Measurements from ENCODE around the gene NOMO2.
"Not testable (repeated sequence)": the region's sequence is repeated elsewhere in the genome, so short reads cannot be mapped to it uniquely, and the experiment has no call there.

The NOMO2 gene

GRCh38 chr16:18498430-18498829, 63.5 kb downstream of the NOMO2 start:
- DNase-seq: not testable (repeated sequence)

DNA sequence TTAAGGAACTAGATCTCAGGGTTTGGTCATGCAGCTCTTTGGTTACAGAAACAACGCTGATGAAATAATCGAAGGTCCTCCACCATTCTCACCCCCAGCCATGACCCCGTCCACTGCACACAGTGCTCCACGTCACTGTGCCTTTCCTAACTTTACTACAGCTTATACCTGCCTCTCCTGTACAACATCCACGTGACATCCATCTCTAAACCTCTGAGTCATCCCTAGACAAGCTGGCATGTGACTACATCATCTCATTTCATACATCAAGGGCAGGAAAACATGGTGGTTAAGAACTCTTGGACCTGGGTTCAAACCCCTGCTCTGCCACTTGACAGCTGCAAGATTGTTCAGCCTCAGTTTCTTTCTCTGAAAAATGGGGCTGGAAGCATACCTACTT, 64.9 kb downstream of the NOMO2 start:
- not testable (repeated sequence) for DNase-seq

DNA sequence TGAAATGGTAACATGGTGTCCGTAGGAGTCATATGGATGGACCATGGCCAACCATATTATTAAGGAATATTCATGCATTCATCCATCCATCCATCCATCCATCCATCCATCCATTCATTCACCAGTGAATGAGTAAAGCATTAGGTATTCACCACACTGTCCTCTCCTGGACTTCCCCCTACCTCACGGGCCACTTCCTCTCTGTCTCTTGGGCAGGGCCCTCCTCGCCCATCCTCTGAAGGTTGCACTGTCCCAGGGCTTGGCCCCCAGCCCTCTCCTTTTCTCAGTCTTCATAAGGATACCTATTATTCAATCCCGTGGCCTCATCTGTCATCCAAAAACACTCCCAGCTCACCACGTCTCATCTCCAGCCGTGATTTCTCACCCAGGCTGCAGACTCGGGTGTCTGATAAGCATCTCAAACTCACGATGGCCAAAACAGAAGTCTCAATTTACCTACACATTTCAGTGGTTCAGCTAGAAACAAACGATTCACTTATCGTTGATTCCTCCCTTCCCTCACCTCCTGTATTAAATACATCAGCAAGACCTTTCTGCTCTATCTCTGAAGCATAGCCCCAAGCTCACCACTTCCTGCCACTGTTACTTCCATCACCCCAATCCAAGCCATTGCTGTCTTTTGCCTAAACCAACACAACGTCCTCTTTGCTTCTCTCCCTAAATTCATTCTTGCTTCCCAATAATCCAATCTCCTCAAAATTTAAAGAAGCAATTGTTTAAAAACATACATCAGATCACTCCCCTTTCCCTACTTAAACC, 69.6 kb downstream of the NOMO2 start:
- not testable (repeated sequence) for DNase-seq

GRCh38 chr16:18436025-18436424, 125.9 kb downstream of the NOMO2 start:
- not testable (repeated sequence) for DNase-seq

DNA sequence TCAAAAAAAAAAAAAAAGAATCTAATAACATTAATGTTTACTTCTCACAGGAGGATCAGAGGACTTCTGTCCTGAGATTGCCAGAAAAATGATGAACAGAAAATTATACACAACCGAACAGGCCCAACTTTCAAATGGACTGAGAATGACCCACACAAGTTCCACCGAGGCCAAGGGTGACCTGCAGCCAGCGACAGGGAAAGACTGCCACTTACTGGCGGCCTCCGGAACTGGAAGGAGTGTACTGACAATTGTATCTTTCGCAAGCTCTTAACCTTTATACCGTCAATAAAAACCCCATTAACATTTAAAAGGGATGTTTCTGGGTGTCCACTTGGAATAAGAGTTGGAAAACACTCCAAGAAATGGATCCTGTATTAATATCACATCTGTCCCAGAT, 146.1 kb downstream of the NOMO2 start:
- DNase-seq: not testable (repeated sequence)

DNA sequence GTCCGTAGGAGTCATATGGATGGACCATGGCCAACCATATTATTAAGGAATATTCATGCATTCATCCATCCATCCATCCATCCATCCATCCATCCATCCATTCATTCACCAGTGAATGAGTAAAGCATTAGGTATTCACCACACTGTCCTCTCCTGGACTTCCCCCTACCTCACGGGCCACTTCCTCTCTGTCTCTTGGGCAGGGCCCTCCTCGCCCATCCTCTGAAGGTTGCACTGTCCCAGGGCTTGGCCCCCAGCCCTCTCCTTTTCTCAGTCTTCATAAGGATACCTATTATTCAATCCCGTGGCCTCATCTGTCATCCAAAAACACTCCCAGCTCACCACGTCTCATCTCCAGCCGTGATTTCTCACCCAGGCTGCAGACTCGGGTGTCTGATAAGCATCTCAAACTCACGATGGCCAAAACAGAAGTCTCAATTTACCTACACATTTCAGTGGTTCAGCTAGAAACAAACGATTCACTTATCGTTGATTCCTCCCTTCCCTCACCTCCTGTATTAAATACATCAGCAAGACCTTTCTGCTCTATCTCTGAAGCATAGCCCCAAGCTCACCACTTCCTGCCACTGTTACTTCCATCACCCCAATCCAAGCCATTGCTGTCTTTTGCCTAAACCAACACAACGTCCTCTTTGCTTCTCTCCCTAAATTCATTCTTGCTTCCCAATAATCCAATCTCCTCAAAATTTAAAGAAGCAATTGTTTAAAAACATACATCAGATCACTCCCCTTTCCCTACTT, 152.2 kb downstream of the NOMO2 start:
- DNase-seq: not testable (repeated sequence)

GRCh38 chr16:18401851-18402657, 159.8 kb downstream of the NOMO2 start:
- not testable (repeated sequence) for DNase-seq

GRCh38 chr16:18401159-18401558, 160.7 kb downstream of the NOMO2 start:
- not testable (repeated sequence) for DNase-seq

GRCh38 chr16:18394363-18394762, 167.5 kb downstream of the NOMO2 start:
- DNase-seq: not testable (repeated sequence)

DNA sequence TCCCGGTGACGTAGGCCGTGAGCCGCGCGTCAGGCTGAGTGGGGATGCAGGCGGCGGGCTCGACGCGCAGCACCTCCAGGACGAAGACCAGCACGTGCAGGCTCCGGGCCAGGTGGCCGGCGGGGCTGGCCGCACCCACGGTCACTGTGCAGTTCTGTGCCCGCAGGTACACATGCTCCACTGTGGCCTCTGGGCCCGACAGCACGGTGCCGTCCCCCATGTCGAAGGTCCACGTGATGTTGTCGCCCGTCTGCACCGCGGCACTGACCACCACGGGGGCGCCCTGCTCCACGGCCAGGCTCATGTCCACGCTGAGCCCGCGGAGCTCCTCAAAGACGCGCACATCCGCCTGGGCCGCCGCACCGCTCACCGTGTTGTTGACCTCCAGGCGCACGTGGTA, 174.1 kb downstream of the NOMO2 start:
- not testable (repeated sequence) for DNase-seq

DNA sequence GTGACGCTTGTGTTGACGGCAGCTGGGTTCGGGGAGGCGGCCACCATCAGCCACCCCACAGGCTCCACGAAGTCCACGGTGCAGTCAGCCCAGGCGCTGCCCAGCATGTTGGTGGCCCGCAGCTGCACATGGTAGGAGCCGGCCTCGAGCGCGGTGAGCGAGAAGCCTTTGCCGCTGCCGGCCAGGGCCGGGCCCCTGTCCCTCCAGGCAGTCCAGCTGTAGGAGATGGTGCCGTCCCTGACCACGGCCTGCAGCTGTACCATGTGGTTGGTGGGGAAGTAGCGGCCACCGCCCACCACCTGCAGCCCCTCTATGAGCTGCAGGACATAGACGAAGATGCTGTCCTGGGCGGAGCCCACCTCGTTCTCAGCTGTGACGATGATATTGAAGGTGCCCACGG, 175.4 kb downstream of the NOMO2 start:
- DNase-seq: not testable (repeated sequence)

- not testable (repeated sequence) for DNase-seq
These were observed 176.6 kb downstream of the NOMO2 start for GRCh38 chr16:18385285-18385684.

GRCh38 chr16:18384869-18385268, 177.0 kb downstream of the NOMO2 start:
- DNase-seq: not testable (repeated sequence)

GRCh38 chr16:18384098-18384636, 177.7 kb downstream of the NOMO2 start:
- DNase-seq: not testable (repeated sequence)

DNA sequence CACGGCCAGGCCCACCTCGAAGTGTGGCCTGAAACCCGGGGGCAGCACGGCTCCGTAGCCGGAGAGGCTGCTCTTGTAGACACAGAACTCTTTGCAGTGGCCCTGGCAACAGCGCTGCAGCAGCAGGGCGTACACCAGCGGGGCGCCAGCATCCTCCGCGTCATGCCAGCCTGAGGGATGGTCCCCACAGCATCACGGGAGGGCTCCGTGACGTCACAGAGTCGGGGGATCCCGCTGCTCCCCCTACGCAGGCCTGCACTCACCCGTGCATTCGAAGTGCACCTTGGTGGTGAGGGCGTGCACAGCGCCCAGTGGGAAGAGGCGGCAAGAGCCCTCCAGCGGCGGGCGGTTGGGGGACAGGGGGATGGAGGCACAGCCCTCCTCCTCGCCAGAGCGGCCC, 179.2 kb downstream of the NOMO2 start:
- not testable (repeated sequence) for DNase-seq
